SK-N-SH treated with all-trans-retinoic acid at 6 μM for 48 hours (cell line): ENCODE measurements around the gene MTCL1.

Experiments
- ATAC-seq: fragments of 200-7000 bp; cut with Tn5 transposase; 3 replicates; pipeline ENCODE4 v1.9.1; 2020; ENCODE audit warnings: mild to moderate bottlenecking, moderate library complexity
- ARNTL ChIP-seq: fragments of 450-650 bp; formaldehyde crosslinking; IDR thresholded peaks from 2 replicates; pipeline ENCODE4 v1.5.0; 2020; ENCODE audit warnings: low read depth, mild to moderate bottlenecking, moderate library complexity, borderline replicate concordance
- CREB5 ChIP-seq: fragments of 250-450 bp; sonication (Bioruptor Pico); IDR thresholded peaks from 2 replicates; pipeline ENCODE4 v1.5.1; 2020; ENCODE audit warnings: low read depth, mild to moderate bottlenecking, moderate library complexity
- CSDC2 ChIP-seq: fragments of 250-450 bp; sonication (Bioruptor Pico); IDR thresholded peaks from 2 replicates; pipeline ENCODE4 v1.5.0; 2020; ENCODE audit warnings: mild to moderate bottlenecking, moderate library complexity
- GLIS3 ChIP-seq: fragments of 250-450 bp; sonication (Bioruptor Pico); IDR thresholded peaks from 2 replicates; pipeline ENCODE4 v1.5.0; 2020; ENCODE audit warnings: mild to moderate bottlenecking, moderate library complexity
- ISL1 ChIP-seq: fragments of 250-450 bp; sonication (Bioruptor Pico); IDR thresholded peaks from 2 replicates; pipeline ENCODE4 v2.1.2; 2022; ENCODE audit warnings: mild to moderate bottlenecking, moderate library complexity
- OSR1 ChIP-seq: fragments of 250-450 bp; sonication (Bioruptor Pico); IDR thresholded peaks from 2 replicates; pipeline ENCODE4 v1.8.0; 2022; ENCODE audit warnings: moderate library complexity, mild to moderate bottlenecking, inconsistent platforms
- PPARA ChIP-seq: fragments of 250-450 bp; sonication (Bioruptor Pico); IDR thresholded peaks from 2 replicates; pipeline ENCODE4 v1.5.0; 2020; ENCODE audit warnings: mild to moderate bottlenecking, borderline replicate concordance
- RARB ChIP-seq: fragments of 250-450 bp; sonication (Bioruptor Pico); IDR thresholded peaks from 2 replicates; pipeline ENCODE4 v1.8.0; 2021; ENCODE audit warnings: mild to moderate bottlenecking, moderate library complexity
- SNAI2 ChIP-seq: fragments of 250-450 bp; sonication (Bioruptor Pico); IDR thresholded peaks from 2 replicates; pipeline ENCODE4 v1.5.0; 2020; ENCODE audit warnings: mild to moderate bottlenecking, moderate library complexity
- TCF4 ChIP-seq: fragments of 250-450 bp; sonication (Bioruptor Pico); IDR thresholded peaks from 2 replicates; pipeline ENCODE4 v1.8.0; 2021; ENCODE audit warnings: mild to moderate bottlenecking, moderate library complexity, borderline replicate concordance
- TOX ChIP-seq: fragments of 250-450 bp; sonication (Bioruptor Pico); IDR thresholded peaks from 2 replicates; pipeline ENCODE4 v1.8.0; 2021; ENCODE audit warnings: mild to moderate bottlenecking, moderate library complexity, borderline replicate concordance
- ZC3H10 ChIP-seq: fragments of 250-450 bp; sonication (Bioruptor Pico); IDR thresholded peaks from 2 replicates; pipeline ENCODE4 v1.5.1; 2021; ENCODE audit warnings: mild to moderate bottlenecking, moderate library complexity
- ZFP3 ChIP-seq: fragments of 250-450 bp; sonication (Bioruptor Pico); IDR thresholded peaks from 2 replicates; pipeline ENCODE4 v1.5.0; 2020; ENCODE audit warnings: mild to moderate bottlenecking, moderate library complexity
- ZNF565 ChIP-seq: fragments of 450-650 bp; formaldehyde crosslinking; conservative IDR thresholded peaks from 2 replicates; pipeline ENCODE4 v1.5.0; 2020; ENCODE audit warnings: low read depth, mild to moderate bottlenecking, moderate library complexity
- ZNF8 ChIP-seq: fragments of 450-650 bp; formaldehyde crosslinking; IDR thresholded peaks from 2 replicates; pipeline ENCODE4 v1.5.0; 2020; ENCODE audit warnings: mild to moderate bottlenecking, moderate library complexity
- TF ChIP-seq, protein P1 (sequence below): fragments of 250-450 bp; sonication (Bioruptor Pico); IDR thresholded peaks from 2 replicates; pipeline ENCODE4 v1.5.0; 2020; ENCODE audit warnings: mild to moderate bottlenecking, moderate library complexity
- TF ChIP-seq, protein P2 (sequence below): fragments of 250-450 bp; sonication (Bioruptor Pico); IDR thresholded peaks from 2 replicates; pipeline ENCODE4 v1.8.0; 2020; ENCODE audit warnings: mild to moderate bottlenecking, moderate library complexity, borderline replicate concordance

Gene MTCL1

DNA sequence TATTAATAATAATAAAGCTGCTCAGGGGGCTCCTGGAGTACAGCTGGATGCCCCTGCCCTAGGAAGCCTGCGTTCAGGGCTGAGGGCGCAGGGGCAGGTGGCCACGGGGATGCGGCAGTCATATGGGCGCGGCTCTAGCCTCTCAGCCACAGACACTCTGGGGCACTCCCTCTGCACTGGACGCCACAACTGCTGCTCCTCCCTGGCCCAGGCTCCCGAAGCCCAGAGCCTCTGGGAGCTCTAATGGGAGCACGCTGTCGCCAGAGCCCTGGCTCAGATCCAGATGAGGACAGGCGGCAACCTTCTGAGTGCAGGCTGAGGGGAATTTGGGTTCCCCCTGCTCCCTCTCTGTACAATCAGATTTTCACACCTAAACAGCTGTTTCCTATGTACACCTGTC, 93.6 kb downstream of the MTCL1 start:
- ATAC-seq = peak; percentile 23
- TF ChIP-seq TCF4 (CRISPR knock-in tag) (peak; percentile 63; the same call in 1 of the 2 replicates), CSDC2 (0 out of 2 replicates have a peak, but pooled peaks have one; percentile 41), ZFP3 (CRISPR knock-in tag) (peak; percentile 60; the same call in 1 of the 2 replicates)
- TF ChIP-seq, protein P1, sequence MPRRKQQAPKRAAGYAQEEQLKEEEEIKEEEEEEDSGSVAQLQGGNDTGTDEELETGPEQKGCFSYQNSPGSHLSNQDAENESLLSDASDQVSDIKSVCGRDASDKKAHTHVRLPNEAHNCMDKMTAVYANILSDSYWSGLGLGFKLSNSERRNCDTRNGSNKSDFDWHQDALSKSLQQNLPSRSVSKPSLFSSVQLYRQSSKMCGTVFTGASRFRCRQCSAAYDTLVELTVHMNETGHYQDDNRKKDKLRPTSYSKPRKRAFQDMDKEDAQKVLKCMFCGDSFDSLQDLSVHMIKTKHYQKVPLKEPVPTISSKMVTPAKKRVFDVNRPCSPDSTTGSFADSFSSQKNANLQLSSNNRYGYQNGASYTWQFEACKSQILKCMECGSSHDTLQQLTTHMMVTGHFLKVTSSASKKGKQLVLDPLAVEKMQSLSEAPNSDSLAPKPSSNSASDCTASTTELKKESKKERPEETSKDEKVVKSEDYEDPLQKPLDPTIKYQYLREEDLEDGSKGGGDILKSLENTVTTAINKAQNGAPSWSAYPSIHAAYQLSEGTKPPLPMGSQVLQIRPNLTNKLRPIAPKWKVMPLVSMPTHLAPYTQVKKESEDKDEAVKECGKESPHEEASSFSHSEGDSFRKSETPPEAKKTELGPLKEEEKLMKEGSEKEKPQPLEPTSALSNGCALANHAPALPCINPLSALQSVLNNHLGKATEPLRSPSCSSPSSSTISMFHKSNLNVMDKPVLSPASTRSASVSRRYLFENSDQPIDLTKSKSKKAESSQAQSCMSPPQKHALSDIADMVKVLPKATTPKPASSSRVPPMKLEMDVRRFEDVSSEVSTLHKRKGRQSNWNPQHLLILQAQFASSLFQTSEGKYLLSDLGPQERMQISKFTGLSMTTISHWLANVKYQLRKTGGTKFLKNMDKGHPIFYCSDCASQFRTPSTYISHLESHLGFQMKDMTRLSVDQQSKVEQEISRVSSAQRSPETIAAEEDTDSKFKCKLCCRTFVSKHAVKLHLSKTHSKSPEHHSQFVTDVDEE (CRISPR knock-in tag) = no peak

DNA sequence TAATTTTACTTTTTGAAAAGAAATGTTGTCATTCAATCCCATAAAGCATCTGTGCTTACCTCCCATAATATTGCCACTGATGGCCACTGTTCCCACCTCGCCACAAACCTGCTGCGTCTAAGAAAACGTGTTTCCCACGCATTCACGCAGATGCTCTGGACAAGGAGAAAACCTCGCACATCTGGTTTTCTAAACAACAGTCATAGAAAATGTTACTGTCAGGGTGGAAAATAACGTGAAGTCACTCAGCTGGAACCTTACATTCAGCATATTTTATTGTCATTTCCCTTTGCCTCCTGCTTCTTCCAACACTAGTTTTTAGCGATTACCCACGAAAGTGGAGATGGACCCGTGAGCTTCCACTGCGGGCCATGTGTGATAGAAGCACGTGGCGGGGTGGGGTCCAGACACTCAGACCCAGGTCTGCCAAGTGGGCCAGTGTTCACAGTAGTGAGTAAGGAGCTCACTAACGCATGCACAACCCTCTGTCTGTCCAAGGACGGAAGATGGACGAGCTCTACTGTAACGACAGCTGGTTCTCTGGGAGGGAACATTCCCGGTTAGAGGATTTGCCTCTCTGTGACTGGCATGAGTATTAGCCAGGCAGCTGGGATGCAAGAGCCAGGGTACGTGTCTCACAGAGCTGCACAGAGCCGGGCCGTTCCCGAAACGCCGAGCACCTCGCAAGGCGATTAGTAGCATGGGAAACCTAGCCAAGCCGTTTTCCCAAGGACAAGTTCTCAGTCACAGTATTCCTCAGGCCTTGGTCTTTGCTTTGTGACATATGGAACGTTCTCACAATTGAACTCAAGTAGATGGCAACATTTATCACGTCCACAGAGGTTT, 94.5 kb downstream of the MTCL1 start:
- TF ChIP-seq, protein P2, sequence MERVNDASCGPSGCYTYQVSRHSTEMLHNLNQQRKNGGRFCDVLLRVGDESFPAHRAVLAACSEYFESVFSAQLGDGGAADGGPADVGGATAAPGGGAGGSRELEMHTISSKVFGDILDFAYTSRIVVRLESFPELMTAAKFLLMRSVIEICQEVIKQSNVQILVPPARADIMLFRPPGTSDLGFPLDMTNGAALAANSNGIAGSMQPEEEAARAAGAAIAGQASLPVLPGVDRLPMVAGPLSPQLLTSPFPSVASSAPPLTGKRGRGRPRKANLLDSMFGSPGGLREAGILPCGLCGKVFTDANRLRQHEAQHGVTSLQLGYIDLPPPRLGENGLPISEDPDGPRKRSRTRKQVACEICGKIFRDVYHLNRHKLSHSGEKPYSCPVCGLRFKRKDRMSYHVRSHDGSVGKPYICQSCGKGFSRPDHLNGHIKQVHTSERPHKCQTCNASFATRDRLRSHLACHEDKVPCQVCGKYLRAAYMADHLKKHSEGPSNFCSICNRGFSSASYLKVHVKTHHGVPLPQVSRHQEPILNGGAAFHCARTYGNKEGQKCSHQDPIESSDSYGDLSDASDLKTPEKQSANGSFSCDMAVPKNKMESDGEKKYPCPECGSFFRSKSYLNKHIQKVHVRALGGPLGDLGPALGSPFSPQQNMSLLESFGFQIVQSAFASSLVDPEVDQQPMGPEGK (CRISPR knock-in tag) = no peak
- no peak for TF ChIP-seq CREB5 (CRISPR knock-in tag)
- TF ChIP-seq CSDC2 = no peak
- no peak for TF ChIP-seq GLIS3 (CRISPR knock-in tag)
- no peak for TF ChIP-seq PPARA (CRISPR knock-in tag)
- no peak for TF ChIP-seq RARB (CRISPR knock-in tag)
- no peak for TF ChIP-seq ZNF8 (CRISPR knock-in tag)
- TF ChIP-seq ZC3H10 (CRISPR knock-in tag) = no peak
- TF ChIP-seq, all 23 proteins: peak for 0
- ATAC-seq = peak; percentile 3

DNA sequence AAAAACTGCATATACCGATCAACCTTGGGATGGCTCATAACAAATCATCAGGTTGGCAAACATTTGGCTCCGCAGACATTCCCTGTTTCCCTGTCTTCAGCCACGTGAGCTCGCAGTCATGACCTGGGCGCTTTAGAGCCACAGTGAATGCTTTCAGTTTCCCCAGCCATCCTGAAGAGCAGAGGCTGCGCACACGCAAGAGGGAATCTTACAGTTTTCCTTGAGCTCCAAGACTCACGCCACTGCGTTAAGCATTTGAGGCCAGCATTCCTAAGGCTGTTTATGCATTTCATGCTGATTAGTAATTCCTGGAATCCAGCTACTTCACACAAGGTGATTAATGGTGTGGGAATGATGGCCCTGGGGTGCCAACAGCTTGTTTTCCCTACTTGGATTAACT, 95.1 kb downstream of the MTCL1 start:
- TF ChIP-seq ZNF565 (CRISPR knock-in tag) (no peak), CSDC2 (peak; percentile 72; the same call in 1 of the 2 replicates), ARNTL (CRISPR knock-in tag) (no peak), SNAI2 (CRISPR knock-in tag) (no peak), RARB (CRISPR knock-in tag) (no peak), OSR1 (CRISPR knock-in tag) (peak; percentile 39; the same call in 1 of the 2 replicates), ZC3H10 (CRISPR knock-in tag) (no peak), ISL1 (CRISPR knock-in tag) (peak; percentile 61)
- TF ChIP-seq, protein P1 (CRISPR knock-in tag) = no peak
- ATAC-seq = peak; percentile 90

GRCh38 chr18:8800876-8801262, 95.5 kb downstream of the MTCL1 start:
- peak; percentile 59 for ATAC-seq
- TF ChIP-seq OSR1 (CRISPR knock-in tag) = no peak
- no peak for TF ChIP-seq TOX (CRISPR knock-in tag)
- TF ChIP-seq CREB5 (CRISPR knock-in tag) = no peak
